GM18520 (cell line): Measurements from ENCODE around the gene MTHFD1L.
A peak's percentile ranks its signal among the peaks of the same experiment; 100 is the strongest.

Experiments used
- ATAC-seq: cut with Tn5 transposase; IDR thresholded peaks from one replicate; pipeline ENCODE4 v1.9.1; 2021; ENCODE audit not compliant: unreplicated experiment

Gene MTHFD1L

DNA sequence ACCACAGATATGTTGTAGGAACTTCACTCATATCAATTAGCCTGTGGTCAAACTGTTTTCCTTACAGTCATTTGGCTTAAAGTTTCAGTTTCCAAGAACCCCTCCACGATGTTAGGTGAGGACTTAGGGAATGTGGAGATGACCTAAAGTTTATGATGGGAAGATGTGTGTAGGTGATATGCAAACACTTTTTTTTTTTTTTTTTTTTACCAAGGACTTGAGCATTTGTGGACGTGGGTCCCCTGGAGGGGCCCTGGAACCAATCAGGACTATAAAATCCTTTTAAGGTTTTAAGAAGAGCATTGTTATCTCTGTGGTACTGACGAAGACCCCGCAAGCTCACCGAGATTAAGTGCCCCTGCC, 478 bp upstream of the MTHFD1L start:
- ATAC-seq = no peak

DNA sequence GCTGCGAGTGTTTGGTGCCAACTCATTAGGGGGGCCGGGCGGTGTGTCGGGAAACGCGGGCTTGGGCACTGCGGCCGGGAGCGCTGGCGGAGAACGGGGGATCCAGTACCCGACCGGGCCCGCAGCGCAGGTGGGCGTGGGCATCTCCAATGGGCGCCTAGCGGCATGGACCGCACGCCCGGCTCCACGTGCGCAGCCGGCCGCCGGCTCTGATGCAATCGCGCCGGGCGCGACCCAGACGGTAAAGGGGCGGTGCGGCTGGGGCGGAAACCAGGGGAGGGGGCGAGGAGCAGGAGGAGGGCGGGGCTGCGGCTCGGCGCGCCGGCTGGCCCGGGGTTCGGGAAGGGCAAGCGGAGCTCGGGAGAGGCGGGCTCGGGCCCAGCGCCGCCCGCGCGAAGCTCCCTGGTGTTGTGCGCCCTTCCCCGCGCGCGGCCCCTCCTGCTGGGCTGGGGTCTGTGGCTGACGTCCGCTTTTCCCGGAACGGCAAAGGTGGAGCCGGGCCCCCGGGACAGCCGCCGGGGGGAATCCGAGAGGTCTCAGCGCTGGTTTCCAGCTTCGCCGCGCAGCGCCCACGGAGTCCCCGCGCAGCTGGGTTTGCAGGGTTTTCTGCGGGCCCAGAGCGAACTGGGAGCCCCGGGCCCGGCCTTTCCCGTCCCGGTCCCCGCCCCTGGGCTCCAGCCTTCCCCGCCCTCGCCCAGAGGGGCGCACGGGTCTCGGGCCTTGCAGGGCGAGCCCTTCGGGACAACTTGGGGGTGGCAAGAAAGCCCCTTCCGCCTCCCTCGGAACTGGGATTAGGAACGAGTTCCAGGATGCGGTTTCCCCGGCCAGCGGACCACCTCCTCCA, 867 bp downstream of the MTHFD1L start:
- peak; percentile 47 for ATAC-seq

DNA sequence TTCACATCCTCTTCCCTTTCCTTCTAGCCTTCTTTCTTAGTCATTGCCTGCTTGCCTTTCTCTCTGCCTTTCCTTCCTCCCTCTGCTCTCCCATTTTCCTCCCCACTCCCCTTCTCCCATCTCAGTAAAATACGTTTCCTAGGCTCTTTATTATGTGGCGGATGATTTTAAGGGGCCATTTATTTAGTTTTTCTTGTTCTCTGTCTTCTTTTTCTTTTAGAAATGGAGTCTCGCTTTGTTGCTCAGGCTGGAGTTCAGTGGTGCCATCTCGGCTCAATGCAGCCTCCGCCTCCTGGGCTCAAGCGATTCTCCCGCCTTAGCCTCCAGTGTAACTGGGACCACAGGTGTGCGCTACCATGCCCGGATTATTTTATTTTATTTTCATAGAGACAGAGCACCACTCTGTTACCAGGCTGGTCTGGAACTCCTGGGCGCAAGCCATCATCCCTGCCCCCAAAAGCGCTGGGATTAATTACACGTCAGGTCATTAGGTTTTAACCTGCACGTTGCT, 1.5 kb downstream of the MTHFD1L start:
- ATAC-seq = no peak

DNA sequence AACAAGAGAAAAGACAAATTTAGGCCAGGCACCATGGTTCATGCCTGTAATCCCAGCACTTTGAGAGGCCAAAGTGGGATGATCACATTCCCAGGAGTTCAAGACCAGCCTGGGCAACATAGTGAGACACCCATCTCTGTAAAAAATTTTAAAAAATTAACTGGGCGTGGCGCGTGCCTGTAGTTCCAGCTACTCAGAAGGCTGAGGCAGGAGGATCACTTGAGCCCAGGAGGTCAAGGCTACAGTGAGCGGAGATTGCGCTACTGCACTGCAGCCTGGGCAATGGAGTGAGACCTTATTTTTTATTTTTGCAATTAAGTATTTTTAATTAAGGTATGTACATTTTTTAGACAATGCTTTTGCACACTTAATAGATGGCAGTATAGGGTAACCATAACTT, 3.3 kb downstream of the MTHFD1L start:
- no peak for ATAC-seq

DNA sequence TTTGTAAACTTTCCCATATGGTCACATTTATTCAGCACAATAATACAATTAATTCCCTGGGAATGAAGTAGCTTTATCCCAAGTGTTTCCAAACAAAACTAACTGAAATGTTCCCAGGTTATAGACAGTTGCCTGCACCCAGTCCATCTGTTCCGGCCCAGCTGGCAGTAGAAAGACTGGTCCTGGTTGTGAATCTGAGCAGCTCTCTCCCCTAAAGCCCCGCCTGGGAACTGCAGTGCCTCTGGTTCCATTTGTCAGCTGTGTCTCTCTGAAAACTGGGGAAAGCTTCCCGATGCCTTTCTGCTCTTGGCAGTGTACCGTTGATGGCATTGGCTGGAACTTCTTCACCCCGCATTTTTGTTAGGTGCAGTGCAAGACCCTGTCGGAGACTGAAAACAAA, 8.7 kb downstream of the MTHFD1L start:
- ATAC-seq = no peak

DNA sequence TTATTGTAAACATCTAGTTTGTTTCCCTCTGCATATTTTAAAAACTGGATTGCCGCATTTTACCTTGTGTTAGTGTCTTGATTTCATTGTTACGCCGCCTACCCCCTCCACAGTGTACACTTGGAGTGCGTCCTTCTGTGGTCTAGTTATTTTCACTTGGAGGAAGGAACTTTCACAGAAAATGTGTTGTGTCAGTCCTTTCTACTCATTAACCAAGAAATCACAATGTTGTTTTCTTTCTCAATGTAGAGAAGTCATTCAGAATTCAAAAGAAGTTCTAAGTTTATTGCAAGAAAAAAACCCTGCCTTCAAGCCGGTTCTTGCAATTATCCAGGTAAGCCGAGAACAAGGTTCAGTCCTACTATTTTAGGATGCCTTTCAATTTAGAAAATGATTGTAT, 10.3 kb downstream of the MTHFD1L start:
- no peak for ATAC-seq

DNA sequence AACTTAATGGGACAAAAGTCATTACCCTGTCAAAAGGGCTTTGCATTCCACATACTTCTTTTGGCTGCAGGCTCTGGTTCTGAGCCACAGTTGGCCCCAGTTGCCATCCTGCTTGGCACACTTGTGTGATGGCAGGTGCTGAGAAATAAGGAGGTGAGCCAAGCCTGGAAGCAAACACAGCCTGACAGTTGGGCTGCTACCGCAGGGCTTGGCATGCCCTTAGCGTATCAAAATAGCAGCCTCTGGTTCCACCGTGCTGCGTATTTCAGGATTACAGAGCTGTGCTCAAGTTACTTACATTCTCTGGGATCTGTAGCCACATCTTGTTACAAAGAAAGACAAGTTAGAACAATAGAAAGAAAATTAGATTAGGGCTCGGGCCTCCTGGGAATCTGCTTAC, 11.1 kb downstream of the MTHFD1L start:
- ATAC-seq = no peak

DNA sequence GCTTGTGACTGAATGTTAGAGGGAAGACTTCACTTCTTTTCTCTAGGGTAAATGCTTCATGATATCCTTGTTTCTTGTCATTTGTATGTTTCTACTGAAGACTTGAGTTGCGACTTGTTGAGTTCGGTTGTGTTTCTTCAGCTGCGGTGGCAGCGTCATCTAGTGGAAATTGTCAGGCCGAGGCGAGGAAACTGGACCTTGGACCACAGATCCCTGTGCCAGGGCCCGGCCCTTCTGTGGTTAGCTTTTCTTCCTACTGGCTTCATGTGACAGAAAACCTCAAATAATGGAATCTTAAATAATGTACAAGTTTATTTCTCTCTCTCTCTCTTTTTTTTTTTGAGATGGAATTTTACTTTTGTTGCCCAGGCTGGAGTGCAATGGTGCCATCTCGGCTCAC, 12.4 kb downstream of the MTHFD1L start:
- ATAC-seq = no peak

DNA sequence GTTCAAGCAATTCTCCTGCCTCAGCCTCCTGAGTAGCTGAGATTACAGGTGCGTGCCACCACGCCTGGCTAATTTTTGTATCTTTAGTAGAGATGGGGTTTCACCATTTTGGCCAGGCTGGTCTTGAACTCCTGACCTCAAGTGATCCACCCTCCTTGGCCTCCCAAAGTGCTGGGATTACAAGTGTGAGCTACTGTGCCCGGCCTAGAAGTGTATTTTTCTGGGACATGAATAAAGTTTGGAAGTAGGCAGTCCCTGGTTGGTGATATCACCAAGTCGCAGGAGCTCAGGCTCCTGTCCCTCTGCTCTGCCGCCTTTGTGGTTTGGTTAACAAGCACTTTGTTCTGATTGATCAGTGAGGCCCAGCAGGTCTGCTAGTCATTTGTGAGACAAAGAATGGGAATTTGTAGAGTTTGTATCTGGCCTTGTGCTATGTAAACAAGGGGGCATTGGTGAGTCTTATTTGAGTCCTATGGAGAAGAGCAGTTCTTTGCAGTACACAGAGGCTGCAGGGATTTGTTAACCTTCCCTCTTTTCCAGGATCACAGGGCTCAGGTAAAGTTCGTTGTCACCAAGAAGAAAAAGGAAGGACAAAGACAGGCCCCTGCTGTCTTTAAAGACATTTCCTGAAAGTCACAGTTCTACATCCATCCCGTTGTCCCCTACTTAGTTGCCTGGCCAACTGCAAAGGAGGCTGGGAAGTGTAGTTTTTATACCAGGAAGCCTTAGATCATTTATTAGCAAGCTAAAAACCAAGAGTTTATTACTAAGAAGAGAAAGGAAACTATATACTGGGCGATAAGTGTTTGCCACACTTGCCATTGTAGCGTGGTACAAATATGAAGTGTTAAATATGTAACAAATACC, 13.1 kb downstream of the MTHFD1L start:
- ATAC-seq = no peak

DNA sequence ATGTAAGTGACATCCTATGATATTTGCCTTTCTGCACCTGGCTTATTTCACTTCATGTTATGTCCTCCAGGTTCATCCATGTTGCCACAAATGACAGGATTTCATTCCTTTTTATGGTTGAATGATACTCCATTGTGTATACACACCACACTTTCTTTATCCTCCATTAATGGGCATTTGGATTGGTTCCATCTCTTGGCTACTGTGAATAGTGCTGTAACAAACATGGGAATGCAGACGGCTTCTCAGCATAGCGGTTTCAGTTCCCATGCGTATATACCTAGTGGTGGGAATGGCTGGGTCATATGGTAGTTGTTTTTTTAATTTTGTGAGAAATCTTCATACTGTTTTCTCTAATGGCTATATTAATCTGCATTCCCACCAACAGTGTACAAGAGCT, 14.8 kb downstream of the MTHFD1L start:
- no peak for ATAC-seq

DNA sequence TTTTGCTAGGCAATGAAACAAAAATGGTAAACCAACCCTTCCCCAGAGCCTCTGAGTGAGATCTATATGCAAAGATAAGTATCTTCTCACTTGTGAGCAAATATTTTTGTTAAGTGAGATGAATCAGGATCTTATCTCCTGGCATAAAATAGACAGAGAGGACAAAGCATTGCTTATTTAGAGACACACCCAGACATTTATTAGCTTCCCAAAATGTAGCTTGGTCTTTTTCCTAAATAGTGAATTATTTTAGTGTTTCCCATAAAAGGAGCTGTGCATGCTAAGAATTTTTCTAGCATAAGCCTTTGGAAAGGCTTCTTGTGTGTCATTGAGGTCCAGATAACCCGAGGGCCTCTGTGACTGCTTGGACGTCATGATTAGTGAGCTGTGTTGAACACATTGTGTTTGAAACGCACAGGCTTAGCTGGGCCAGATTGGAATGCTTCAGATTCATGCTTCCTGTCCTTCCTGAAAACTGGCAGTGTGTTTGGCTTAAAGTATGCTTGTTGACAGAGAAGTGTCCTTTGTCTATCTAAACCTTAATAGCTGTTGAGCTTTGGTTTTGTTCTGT, 16.5 kb downstream of the MTHFD1L start:
- ATAC-seq = no peak

DNA sequence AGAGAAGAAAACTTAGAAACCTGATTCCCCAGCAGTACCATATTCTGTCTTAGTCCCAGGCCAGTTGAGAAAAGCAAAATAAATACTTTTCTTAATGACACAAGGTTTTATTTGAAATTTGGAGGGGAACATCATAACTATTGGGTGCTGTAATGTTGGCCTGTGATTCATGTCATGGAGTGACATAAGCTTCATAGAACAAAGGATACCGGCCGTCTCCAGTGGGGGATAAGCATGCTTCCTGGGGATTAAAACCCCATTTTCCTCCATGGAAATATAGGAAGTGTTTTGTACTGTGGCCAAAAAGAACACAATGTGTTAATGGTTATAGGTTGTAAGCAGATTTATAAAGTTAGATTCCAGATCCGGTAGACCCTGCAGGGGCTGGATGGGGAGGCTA, 18.0 kb downstream of the MTHFD1L start:
- ATAC-seq = no peak

DNA sequence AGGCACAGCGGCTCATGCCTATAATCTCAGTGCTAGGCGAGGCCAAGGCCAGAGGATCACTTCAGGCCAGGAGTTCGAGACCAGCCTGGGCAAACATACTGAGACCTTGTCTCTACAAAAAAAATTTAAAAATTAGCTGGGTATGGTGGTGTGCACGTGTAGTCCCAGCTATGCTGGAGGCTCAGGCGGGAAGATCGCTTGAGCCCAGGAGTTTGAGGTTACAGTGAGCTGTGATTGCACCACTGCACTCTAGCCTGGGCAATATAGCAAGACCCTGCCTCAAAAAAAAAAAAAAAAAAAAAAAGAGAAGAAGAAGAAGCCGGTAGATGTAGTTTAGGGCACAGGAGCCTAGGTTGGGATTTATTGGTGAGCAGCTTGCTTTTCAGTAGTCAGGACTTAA, 20.7 kb downstream of the MTHFD1L start:
- no peak for ATAC-seq

DNA sequence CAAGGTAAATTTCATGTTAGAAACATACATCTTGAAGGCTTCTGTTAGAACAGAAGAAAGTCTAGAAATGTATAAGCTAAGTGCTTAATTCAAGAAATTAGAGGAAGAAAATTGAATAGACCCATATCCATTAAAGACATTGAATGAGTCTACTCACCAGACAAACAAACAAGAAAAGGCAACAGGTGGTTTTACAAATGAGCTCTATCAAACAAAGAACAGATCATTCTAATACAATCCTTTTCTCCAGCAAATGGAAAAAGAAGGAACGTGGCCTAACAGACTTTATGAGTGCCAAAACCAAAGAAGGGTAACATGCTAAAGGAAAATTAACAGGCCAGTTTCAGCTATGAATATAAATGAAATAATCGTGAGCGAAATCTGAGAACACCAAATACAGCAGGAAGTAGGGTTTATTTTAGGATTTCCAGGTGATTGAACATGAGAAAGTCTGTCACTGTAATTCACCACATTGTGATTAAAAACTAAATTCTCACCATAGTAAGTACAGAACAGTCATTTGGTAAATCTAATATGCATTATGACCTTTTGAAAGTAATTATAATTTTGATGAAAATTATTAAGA, 22.6 kb downstream of the MTHFD1L start:
- no peak for ATAC-seq

DNA sequence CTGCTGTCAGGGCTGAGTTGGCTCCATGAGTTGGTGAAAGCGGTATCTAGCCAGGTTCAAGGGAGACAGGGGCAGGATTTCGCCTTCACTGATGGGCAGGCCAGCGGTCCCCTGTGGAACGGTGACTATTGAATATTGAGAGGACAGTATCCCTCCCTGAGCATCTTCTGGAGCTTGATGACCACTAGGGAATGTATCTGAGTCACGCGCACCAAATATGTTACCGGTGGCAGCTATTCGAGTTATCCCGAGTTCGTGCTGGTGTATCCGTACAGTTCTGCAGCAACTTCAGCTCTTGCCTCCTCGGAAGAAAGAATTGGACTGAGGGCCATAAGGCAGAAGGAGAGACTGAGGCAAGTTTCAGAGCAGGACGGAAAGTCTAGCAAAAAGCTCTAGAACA, 24.8 kb downstream of the MTHFD1L start:
- ATAC-seq = no peak

DNA sequence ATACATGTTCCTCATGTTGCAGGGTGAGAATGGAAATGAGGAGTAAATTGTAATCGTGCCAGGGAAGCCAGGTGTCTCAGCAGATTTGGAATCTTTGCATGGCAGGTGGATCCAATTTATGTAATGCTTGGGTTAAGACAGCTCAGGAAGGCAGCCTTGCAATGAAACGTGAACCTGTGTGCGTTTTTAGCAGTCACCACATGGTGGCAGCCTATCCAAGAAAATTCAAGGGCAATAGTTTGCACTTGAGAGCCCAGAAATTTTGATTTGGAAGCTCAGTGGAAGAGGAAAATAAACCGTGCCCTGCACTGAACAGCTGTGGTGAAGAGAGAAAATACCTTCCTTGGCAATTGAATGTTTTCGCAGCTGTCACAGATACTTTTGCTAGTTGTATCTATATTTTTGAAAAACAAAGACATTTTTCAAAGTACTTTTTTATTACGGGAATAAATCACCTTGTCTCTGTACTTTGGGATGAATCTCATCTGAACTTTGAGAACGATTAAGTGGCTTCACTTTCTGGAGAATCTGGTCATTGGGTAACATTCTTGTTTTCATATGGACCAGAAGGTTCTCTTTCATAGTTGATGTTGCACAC, 26.5 kb downstream of the MTHFD1L start:
- no peak for ATAC-seq

DNA sequence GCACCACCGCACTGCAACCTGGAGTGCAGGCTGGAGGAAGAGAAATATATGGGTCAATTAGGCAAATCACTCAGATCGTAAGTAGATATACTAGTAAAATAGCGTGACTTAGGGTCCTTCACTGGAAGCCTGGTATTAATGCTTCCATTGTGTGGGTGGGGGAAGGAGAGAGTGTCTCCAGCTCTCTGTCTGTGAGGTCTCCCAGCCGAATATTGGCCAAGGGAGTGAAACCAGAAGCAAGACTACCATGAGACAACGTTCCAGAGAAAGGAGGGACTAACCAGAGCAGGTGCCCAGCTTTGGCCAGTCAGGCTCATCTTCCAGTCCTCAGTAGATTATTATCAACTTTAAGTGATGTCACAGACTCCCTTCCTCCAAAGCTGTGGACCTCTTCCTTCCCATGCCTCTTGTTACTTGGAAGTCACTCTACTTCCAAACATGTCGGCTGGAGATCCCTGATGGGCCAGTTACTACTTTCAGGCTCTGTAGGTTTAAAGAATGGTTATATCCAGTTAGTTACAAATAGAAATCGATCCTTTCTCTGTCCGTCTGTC, 28.8 kb downstream of the MTHFD1L start:
- no peak for ATAC-seq

DNA sequence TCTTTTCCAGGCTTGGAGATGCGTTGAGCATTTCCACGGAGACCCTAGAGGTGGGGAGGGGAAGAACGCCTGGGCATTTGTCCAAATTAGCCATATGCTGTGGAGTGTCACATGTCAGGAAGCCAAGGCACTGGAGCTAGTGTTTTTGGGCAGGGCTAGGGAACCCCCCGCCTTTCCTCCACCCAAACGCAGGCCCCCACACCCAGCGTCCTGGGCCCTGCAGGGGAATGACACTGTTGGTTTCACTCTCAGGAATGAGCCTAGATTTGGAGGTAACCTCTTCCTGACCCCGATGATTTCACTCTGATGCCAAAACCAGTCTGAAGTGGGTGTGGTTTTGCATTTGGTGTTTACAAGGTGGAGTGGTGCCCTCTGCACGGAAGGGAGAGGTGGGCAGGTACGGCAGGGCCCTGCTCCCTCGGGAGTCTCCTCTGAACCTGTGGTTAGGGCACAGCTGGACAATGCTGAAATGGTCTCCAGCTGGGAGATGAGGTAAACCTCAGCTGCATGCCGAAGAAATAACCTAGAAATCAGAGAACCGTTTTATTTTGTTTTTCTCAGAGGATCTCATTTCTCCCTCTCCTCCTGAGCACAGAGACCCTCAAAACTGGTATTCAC, 29.5 kb downstream of the MTHFD1L start:
- peak; percentile 44 for ATAC-seq

DNA sequence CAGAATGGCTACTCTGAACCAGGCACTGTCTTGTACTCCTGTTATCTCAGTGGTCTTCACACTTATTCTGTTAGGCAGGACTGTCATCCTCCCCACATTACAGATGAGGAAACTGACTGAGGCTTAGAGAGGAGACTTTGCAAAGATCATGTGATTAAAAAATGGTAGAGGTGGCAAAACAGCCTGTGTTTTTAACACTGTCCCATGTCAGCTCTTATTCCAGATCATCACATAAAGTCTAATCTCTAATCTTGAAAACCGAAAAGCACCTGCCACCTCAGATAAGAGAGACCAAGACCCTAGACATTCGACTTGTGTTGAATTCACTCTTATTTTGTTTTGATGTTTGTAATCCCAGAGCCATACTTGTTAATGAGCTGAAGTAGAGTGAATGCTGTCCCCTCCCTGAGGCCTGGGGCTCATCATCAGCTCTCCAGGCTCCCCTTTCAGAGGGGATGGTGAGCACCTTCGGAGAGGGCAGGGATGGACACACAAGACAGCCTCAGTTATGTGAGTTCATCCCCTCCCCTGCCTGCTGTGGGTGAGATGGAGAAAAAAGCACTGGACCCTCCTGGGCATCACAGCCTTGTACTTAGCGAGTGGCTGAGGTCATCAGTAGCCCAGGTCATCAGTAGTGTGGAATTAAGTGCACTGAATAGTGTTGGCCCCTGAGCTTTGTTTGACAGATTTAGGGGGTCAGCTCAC, 30.6 kb downstream of the MTHFD1L start:
- no peak for ATAC-seq
